ENCODE data around the gene PTCHD4. TPM values are rescaled to one million over a fixed set of nuclear protein-coding genes. Genes with fewer than 3 reads are reported as not detected.

The PTCHD4 gene
- total and polyA plus RNA-seq, 7 donors = 0.03 to 1.4 (median 1.1) TPM; not detected in 2

GRCh38 chr6:48099713-48100587 lies 11.0 kb downstream of the PTCHD4 start:
- Histone ChIP-seq H3K27ac (no peak overlapping the region), H3K36me3 (no peaks in the 10 kb centered on the region), H3K9me3 (no peaks in the 10 kb centered on the region), H3K27me3 (no peaks in the 10 kb centered on the region), H3K4me3 (no peak overlapping the region), H3K4me1 (no peaks in the 10 kb centered on the region)
- WGBS, 2 donors = 62 to 71% methylated on average over 3 of the region's 3 CpGs
- TF ChIP-seq POLR2AphosphoS5 (IDR thresholded peaks at IDR 0.05) (no peak), EP300 (IDR thresholded peaks at IDR 0.05) (no peak), POLR2A (IDR thresholded peaks at IDR 0.05) (no peak)
- TF ChIP-seq, protein P1, sequence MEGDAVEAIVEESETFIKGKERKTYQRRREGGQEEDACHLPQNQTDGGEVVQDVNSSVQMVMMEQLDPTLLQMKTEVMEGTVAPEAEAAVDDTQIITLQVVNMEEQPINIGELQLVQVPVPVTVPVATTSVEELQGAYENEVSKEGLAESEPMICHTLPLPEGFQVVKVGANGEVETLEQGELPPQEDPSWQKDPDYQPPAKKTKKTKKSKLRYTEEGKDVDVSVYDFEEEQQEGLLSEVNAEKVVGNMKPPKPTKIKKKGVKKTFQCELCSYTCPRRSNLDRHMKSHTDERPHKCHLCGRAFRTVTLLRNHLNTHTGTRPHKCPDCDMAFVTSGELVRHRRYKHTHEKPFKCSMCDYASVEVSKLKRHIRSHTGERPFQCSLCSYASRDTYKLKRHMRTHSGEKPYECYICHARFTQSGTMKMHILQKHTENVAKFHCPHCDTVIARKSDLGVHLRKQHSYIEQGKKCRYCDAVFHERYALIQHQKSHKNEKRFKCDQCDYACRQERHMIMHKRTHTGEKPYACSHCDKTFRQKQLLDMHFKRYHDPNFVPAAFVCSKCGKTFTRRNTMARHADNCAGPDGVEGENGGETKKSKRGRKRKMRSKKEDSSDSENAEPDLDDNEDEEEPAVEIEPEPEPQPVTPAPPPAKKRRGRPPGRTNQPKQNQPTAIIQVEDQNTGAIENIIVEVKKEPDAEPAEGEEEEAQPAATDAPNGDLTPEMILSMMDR (IDR thresholded peaks at IDR 0.05) = no peak
- DNase-seq = no peak
- intact Hi-C loops (cut with DNase I) = no loop called here

DNA sequence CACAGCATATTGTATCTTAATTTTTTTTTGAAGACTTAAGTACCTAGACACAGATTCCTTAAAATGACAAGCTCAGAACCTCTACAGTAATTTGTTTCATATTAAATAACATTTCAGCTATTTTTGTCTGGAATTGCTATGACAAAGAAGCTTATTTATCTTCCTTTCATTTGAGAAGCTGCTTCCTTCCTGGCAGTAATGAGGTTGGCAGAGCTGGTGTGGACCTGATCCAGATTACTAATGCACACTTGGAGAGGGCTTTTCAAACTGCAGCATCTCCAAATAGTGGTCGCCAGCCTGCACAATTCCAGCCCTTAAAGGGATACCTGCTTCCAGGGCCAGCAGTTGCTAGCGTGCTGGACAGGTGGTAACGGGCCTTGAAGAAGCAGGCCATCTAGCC lies 12.1 kb downstream of the PTCHD4 start:
- no peak for DNase-seq
- Histone ChIP-seq H3K27ac (no peak overlapping the region), H3K4me3 (no peak overlapping the region), H3K36me3 (no peaks in the 10 kb centered on the region), H3K4me1 (no peaks in the 10 kb centered on the region), H3K27me3 (no peaks in the 10 kb centered on the region), H3K9me3 (no peaks in the 10 kb centered on the region)
- 80 to 85% methylated on average over 3 of the region's 3 CpGs for WGBS, 2 donors
- no peak for TF ChIP-seq EP300 (IDR thresholded peaks at IDR 0.05)
- no peak for TF ChIP-seq POLR2AphosphoS5 (IDR thresholded peaks at IDR 0.05)
- TF ChIP-seq POLR2A (IDR thresholded peaks at IDR 0.05) = no peak
- TF ChIP-seq, protein P1 (IDR thresholded peaks at IDR 0.05) = no peak
- intact Hi-C loops (cut with DNase I) = no loop called here

- H3K9me3 ChIP-seq = no peaks in the 10 kb centered on the region
- H3K36me3 ChIP-seq = no peaks in the 10 kb centered on the region
- TF ChIP-seq POLR2AphosphoS5 (IDR thresholded peaks at IDR 0.05) (no peak), EP300 (IDR thresholded peaks at IDR 0.05) (no peak), POLR2A (IDR thresholded peaks at IDR 0.05) (no peak)
- TF ChIP-seq, protein P1 (IDR thresholded peaks at IDR 0.05) = no peak
- no peak for DNase-seq
- 76 to 80% methylated on average over 3 of the region's 3 CpGs for WGBS, 2 donors
- H3K27ac ChIP-seq = no peak overlapping the region
- intact Hi-C loops (cut with DNase I) = no loop called here
- no peak overlapping the region for H3K4me3 ChIP-seq
- H3K4me1 ChIP-seq = no peaks in the 10 kb centered on the region
- H3K27me3 ChIP-seq = no peaks in the 10 kb centered on the region
These were observed 18.3 kb downstream of the PTCHD4 start for GRCh38 chr6:48092550-48093217.

DNA sequence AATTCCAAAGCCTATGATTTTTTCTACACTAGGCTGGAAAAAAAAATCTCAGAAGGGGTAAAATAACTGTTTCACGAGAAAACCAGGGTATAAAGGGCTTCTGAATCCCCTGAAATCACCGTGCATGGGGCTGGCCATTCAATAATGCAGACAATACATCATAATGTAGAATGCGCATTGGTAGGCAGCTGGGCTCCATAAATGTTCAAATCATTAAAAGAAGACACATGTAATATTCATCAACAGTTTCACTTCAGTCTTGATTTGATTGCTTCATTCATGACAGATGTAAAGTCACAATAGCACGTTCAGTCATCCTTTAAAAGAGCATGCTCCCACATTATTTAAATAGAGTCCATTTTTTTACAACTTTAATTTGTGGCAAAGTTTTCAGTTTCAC lies 20.5 kb downstream of the PTCHD4 start:
- no peaks in the 10 kb centered on the region for H3K9me3 ChIP-seq
- 75 to 79% methylated on average over 4 of the region's 4 CpGs for WGBS, 2 donors
- H3K4me3 ChIP-seq = no peak overlapping the region
- H3K36me3 ChIP-seq = no peaks in the 10 kb centered on the region
- no peaks in the 10 kb centered on the region for H3K27me3 ChIP-seq
- H3K27ac ChIP-seq = no peak overlapping the region
- DNase-seq = no peak
- H3K4me1 ChIP-seq = no peaks in the 10 kb centered on the region
- TF ChIP-seq POLR2A (IDR thresholded peaks at IDR 0.05) (no peak), EP300 (IDR thresholded peaks at IDR 0.05) (no peak), POLR2AphosphoS5 (IDR thresholded peaks at IDR 0.05) (no peak)
- TF ChIP-seq, protein P1 (IDR thresholded peaks at IDR 0.05) = no peak
- intact Hi-C loops (cut with DNase I) = no loop called here

Measured in sigmoid colon (tissue), 7 donors.